GM23338 (cell line): ENCODE data around the gene SFRP2. TPM values are rescaled to one million over a fixed set of nuclear protein-coding genes. Genes with fewer than 3 reads are reported as not detected.

Experiments
- ATAC-seq: fragments of 200-7000 bp; cut with Tn5 transposase; 3 replicates; pipeline ENCODE4 v1.9.1; 2020
- DNase-seq: peaks from one replicate; pipeline ENCODE4 v3.0.0-alpha.2; 2015; ENCODE audit warnings: low spot score
- H2AFZ ChIP-seq: fragments of 200-600 bp; sonication (generic); 2 replicates; pipeline ENCODE4 v1.8.0; 2016; ENCODE audit warnings: antibody characterized with exemption, mild to moderate bottlenecking, moderate library complexity
- H3F3A ChIP-seq: fragments of 200-600 bp; sonication (generic); replicated peaks from 2 replicates; pipeline ENCODE4 v1.8.0; 2017; ENCODE audit warnings: antibody characterized with exemption, mixed run types, low read depth
- H3K27ac ChIP-seq: fragments of 200-600 bp; sonication (generic); 2 replicates; pipeline ENCODE4 v1.6.1; 2016; ENCODE audit warnings: low read depth
- H3K27me3 ChIP-seq: fragments of 200-600 bp; sonication (generic); 2 replicates; pipeline ENCODE4 v1.8.0; 2016; ENCODE audit warnings: mild to moderate bottlenecking, mixed run types, moderate library complexity; ENCODE audit not compliant: insufficient read depth
- H3K36me3 ChIP-seq: fragments of 200-600 bp; sonication (generic); 2 replicates; pipeline ENCODE4 v1.8.0; 2016; ENCODE audit warnings: mild to moderate bottlenecking; ENCODE audit not compliant: insufficient read depth
- H3K4me1 ChIP-seq: fragments of 200-600 bp; sonication (generic); 2 replicates; pipeline ENCODE4 v1.8.0; 2016; ENCODE audit warnings: mild to moderate bottlenecking, moderate library complexity; ENCODE audit not compliant: insufficient read depth
- H3K4me2 ChIP-seq: fragments of 200-600 bp; sonication (generic); 2 replicates; pipeline ENCODE4 v1.7.1; 2017; ENCODE audit warnings: mixed run types
- H3K4me3 ChIP-seq: fragments of 200-600 bp; sonication (generic); 2 replicates; pipeline ENCODE4 v1.6.1; 2016; ENCODE audit warnings: mixed run types
- H3K79me2 ChIP-seq: fragments of 200-600 bp; sonication (generic); replicated peaks from 2 replicates; pipeline ENCODE4 v1.8.0; 2017; ENCODE audit warnings: mild to moderate bottlenecking; ENCODE audit not compliant: insufficient read depth
- H3K9me2 ChIP-seq: fragments of 200-600 bp; sonication (generic); 2 replicates; pipeline ENCODE4 v1.8.0; 2017; ENCODE audit not compliant: insufficient read depth
- H4K20me1 ChIP-seq: fragments of 200-600 bp; sonication (generic); replicated peaks from 2 replicates; pipeline ENCODE4 v1.8.0; 2017; ENCODE audit warnings: mild to moderate bottlenecking; ENCODE audit not compliant: insufficient read depth
- H3K27ac Mint-ChIP-seq: 2 replicates; pipeline ENCODE4 v1.8.0; 2020; ENCODE audit warnings: inconsistent platforms, mild to moderate bottlenecking, moderate library complexity, mixed read lengths
- H3K27me3 Mint-ChIP-seq: 3 replicates; pipeline ENCODE4 v1.8.0; 2022; ENCODE audit warnings: low read depth, mild to moderate bottlenecking, moderate library complexity, mixed read lengths, inconsistent platforms; ENCODE audit not compliant: insufficient read depth, poor library complexity
- H3K36me3 Mint-ChIP-seq: 3 replicates; pipeline ENCODE4 v1.8.0; 2021; ENCODE audit warnings: low read depth, mild to moderate bottlenecking, inconsistent platforms, moderate library complexity, mixed read lengths
- H3K4me1 Mint-ChIP-seq: 3 replicates; pipeline ENCODE4 v1.8.0; 2020; ENCODE audit warnings: mild to moderate bottlenecking, inconsistent platforms, mixed read lengths
- H3K4me3 Mint-ChIP-seq: 3 replicates; pipeline ENCODE4 v1.8.0; 2021; ENCODE audit warnings: moderate library complexity, mild to moderate bottlenecking, inconsistent platforms, mixed read lengths
- H3K9me3 Mint-ChIP-seq: 3 replicates; pipeline ENCODE4 v1.8.0; 2020; ENCODE audit warnings: moderate library complexity, mild to moderate bottlenecking, inconsistent platforms, mixed read lengths
- CTCF ChIP-seq, 2 experiments: fragments of 200-600 bp in 1 of 2; sonication (generic) in 1 of 2; conservative IDR thresholded peaks; 2 replicates each; pipeline versions ENCODE4 v1.5.1 to v1.6.1; 2016 to 2017; ENCODE audit warnings: antibody characterized with exemption in 2 of 2, low read depth in 2 of 2, mild to moderate bottlenecking in 2 of 2, moderate library complexity in 1 of 2
- EZH2phosphoT487 ChIP-seq: fragments of 200-600 bp; sonication (generic); IDR thresholded peaks from one replicate; pipeline ENCODE4 v1.8.1; 2018; ENCODE audit warnings: antibody characterized with exemption; ENCODE audit not compliant: unreplicated experiment
- JUNB ChIP-seq: IDR thresholded peaks from one replicate; pipeline ENCODE4 v1.6.1; 2016; ENCODE audit warnings: antibody characterized with exemption; ENCODE audit not compliant: unreplicated experiment
- POLR2AphosphoS5 ChIP-seq: IDR thresholded peaks from 2 replicates; pipeline ENCODE4 v1.6.1; 2016; ENCODE audit warnings: antibody characterized with exemption, low read depth
- STAT1 ChIP-seq: IDR thresholded peaks from one replicate; pipeline ENCODE4 v1.6.1; 2016; ENCODE audit warnings: antibody characterized with exemption; ENCODE audit not compliant: unreplicated experiment
- ZNF331 ChIP-seq: fragments of 250-450 bp; sonication (Bioruptor Pico); IDR thresholded peaks from 2 replicates; pipeline ENCODE4 v1.5.0; 2020; ENCODE audit warnings: low read depth, mild to moderate bottlenecking, moderate library complexity
- ZNF462 ChIP-seq: fragments of 250-450 bp; sonication (Bioruptor Pico); IDR thresholded peaks from 2 replicates; pipeline ENCODE4 v1.5.0; 2020; ENCODE audit warnings: mild to moderate bottlenecking, moderate library complexity
- polyA plus RNA-seq: library from polyadenylated mRNA; unstranded; fragments of >200 nt; fragmentation: Nextera tagmentation; extraction: Ambion mirVana; gene quantifications from 2 replicates; pipeline ENCODE4 v1.2.1, GENCODE V29; 2016
- total RNA-seq: library from RNA; depleted of rRNA; stranded (reverse); fragments of >200 nt; shearing (Covaris generic); gene quantifications from 2 replicates; pipeline ENCODE4 v1.2.3, GENCODE V29; 2014

The SFRP2 gene
- total and polyA plus RNA-seq, 2 experiments from 2014 or later: 219 to 286 TPM

- H3K9me2 ChIP-seq: 0 out of 2 replicates have a peak, but pooled peaks cover 4% of the 10 kb centered on the region
- H3K4me1 ChIP-seq: peaks cover 23% of the 10 kb centered on the region
- no peaks in the 10 kb centered on the region for H3K27me3 ChIP-seq
- peak overlapping the region; percentile 58; the same call in 1 of the 2 replicates for H3K4me2 ChIP-seq
- H3F3A ChIP-seq: no peaks in the 10 kb centered on the region
- peaks cover 3% of the 10 kb centered on the region for H3K27me3 Mint-ChIP-seq
- no peaks in the 10 kb centered on the region for H3K79me2 ChIP-seq
- no peaks in the 10 kb centered on the region for H3K36me3 ChIP-seq
- TF ChIP-seq CTCF (conservative IDR thresholded peaks at IDR 0.05; ENCODE audit: low read depth in 2 of 2) (no peak), STAT1 (no peak), ZNF462 (CRISPR knock-in tag) (no peak), EZH2phosphoT487 (no peak), JUNB (no peak), POLR2AphosphoS5 (no peak), ZNF331 (no peak)
- peaks cover 7% of the 10 kb centered on the region; the same call in 2 of the 3 replicates for H3K9me3 Mint-ChIP-seq
- no peak overlapping the region for H3K27ac Mint-ChIP-seq
- no peak for DNase-seq
- H4K20me1 ChIP-seq: no peaks in the 10 kb centered on the region
- no peak overlapping the region for H3K27ac ChIP-seq
- ATAC-seq: no peak
- H2AFZ ChIP-seq: no peak overlapping the region
- H3K4me3 Mint-ChIP-seq: no peak overlapping the region
- H3K4me1 Mint-ChIP-seq: peaks cover 26% of the 10 kb centered on the region
- no peak overlapping the region for H3K4me3 ChIP-seq
- peaks cover 3% of the 10 kb centered on the region; the same call in 1 of the 3 replicates for H3K36me3 Mint-ChIP-seq
Observed at GRCh38 chr4:153765894-153766293, 23.0 kb downstream of the SFRP2 start.
